Measurements from ENCODE around the gene PEG3. TPM values are rescaled to one million over a fixed set of nuclear protein-coding genes. Genes with fewer than 3 reads are reported as not detected.

PEG3 gene
- total RNA-seq, 1 donor from 2014 or later: not detected

DNA sequence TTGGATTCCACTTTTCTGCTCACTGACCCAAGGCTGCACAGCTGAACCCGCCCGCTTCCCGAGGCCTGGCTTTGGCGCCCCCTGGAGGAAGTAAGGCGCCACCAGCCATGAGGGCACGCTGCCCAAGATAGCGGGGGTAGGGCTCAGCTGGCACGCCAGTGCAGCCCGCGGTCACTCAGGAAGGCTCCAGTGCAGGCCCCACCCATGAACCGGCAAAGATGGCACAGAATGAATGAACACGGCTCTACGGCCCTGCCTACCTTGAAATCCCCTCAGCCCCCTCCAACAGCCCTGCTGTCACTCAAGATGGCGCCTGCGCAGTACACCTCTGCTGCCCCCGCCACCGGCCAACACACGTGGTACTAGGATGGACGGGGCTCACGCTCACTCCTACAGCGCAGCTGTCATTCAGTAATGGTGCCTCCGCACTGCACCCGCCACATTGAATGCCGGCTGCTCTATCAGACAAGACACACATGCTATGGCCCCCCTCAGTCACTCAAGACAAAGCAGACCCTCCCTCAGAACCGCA is 3.0 kb downstream of the PEG3 start:
- TF ChIP-seq, protein P1, sequence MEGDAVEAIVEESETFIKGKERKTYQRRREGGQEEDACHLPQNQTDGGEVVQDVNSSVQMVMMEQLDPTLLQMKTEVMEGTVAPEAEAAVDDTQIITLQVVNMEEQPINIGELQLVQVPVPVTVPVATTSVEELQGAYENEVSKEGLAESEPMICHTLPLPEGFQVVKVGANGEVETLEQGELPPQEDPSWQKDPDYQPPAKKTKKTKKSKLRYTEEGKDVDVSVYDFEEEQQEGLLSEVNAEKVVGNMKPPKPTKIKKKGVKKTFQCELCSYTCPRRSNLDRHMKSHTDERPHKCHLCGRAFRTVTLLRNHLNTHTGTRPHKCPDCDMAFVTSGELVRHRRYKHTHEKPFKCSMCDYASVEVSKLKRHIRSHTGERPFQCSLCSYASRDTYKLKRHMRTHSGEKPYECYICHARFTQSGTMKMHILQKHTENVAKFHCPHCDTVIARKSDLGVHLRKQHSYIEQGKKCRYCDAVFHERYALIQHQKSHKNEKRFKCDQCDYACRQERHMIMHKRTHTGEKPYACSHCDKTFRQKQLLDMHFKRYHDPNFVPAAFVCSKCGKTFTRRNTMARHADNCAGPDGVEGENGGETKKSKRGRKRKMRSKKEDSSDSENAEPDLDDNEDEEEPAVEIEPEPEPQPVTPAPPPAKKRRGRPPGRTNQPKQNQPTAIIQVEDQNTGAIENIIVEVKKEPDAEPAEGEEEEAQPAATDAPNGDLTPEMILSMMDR (conservative IDR thresholded peaks at IDR 0.05): no peak
- Mint-ChIP-seq H3K27ac (no peak overlapping the region), H3K36me3 (no peaks in the 10 kb centered on the region), H3K9me3 (peaks cover 22% of the 10 kb centered on the region), H3K4me3 (no peak overlapping the region), H3K4me1 (ENCODE audit: unreplicated experiment) (no peaks in the 10 kb centered on the region), H3K27me3 (no peaks in the 10 kb centered on the region)
- DNase-seq (ENCODE audit: extremely low spot score, unreplicated experiment): no peak

DNA sequence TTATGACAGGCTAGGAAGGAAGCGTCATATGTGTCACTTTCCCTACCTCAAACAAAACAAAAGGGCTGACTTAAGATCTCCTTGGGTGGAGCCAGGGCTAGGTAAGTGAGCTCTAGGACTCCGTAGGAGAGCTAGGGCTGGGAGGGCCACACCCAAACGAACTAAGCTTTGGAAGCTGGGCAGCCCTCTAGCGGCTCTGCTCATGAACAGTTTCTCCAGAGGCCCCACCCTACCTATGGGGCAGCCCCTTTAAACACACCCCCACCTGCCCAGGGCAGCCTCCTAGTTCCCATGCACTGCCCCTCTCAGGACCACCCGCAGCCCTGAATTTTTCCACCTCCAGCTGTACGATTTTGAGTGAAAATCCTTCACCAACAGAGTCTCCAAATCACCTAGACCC is 3.5 kb downstream of the PEG3 start:
- H3K27ac Mint-ChIP-seq: no peak overlapping the region
- H3K27me3 Mint-ChIP-seq: no peaks in the 10 kb centered on the region
- no peak for DNase-seq (ENCODE audit: extremely low spot score, unreplicated experiment)
- no peak overlapping the region for H3K4me3 Mint-ChIP-seq
- H3K4me1 Mint-ChIP-seq (ENCODE audit: unreplicated experiment): no peaks in the 10 kb centered on the region
- TF ChIP-seq, protein P1 (conservative IDR thresholded peaks at IDR 0.05): no peak
- H3K9me3 Mint-ChIP-seq: peaks cover 25% of the 10 kb centered on the region
- H3K36me3 Mint-ChIP-seq: no peaks in the 10 kb centered on the region

DNA sequence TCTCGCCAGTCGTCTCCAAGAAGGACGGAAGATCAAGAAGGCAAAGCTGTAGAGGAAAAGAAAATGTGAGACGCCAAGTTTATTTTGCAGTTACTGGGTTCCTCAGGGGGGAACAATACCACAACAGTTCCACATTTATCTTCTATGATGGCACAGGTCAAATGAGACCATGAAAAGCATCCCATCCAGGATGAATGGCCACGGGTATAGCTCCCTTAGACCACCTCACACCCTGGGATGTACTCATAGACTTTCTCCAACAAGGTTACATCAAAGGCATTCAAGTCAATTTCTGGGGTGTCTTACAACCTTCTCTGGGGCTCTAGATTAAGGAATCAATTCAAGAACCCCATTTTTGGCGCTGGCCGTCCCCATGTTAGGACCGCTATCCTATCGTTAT is 4.5 kb downstream of the PEG3 start:
- H3K4me1 Mint-ChIP-seq (ENCODE audit: unreplicated experiment): no peaks in the 10 kb centered on the region
- no peaks in the 10 kb centered on the region for H3K27me3 Mint-ChIP-seq
- H3K9me3 Mint-ChIP-seq: peaks cover 23% of the 10 kb centered on the region
- TF ChIP-seq, protein P1 (conservative IDR thresholded peaks at IDR 0.05): no peak
- H3K4me3 Mint-ChIP-seq: no peak overlapping the region
- H3K36me3 Mint-ChIP-seq: no peaks in the 10 kb centered on the region
- H3K27ac Mint-ChIP-seq: no peak overlapping the region
- DNase-seq (ENCODE audit: extremely low spot score, unreplicated experiment): no peak

DNA sequence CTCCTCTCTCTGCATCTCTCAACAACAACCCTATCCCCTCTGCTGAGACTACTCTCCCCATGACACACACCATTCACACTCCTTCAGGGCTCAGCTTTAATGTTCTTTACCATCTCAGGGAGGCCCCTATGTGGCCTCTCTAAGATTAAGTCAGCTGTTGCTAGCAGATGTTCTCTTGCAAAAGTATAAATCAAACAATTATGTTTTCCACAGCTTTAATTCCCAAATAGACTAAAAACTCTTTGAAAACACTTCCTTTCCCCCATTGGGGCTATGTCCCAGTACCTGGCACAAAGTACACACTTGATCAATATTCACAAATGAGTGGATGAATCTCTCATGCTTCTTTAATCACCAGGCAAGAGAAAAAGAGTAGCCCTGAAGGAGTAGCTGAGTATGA is 5.1 kb downstream of the PEG3 start:
- H3K4me3 Mint-ChIP-seq: no peak overlapping the region
- H3K9me3 Mint-ChIP-seq: peaks cover 21% of the 10 kb centered on the region
- no peak for DNase-seq (ENCODE audit: extremely low spot score, unreplicated experiment)
- H3K4me1 Mint-ChIP-seq (ENCODE audit: unreplicated experiment): no peaks in the 10 kb centered on the region
- H3K36me3 Mint-ChIP-seq: no peaks in the 10 kb centered on the region
- H3K27me3 Mint-ChIP-seq: no peaks in the 10 kb centered on the region
- TF ChIP-seq, protein P1 (conservative IDR thresholded peaks at IDR 0.05): no peak
- H3K27ac Mint-ChIP-seq: no peak overlapping the region

DNA sequence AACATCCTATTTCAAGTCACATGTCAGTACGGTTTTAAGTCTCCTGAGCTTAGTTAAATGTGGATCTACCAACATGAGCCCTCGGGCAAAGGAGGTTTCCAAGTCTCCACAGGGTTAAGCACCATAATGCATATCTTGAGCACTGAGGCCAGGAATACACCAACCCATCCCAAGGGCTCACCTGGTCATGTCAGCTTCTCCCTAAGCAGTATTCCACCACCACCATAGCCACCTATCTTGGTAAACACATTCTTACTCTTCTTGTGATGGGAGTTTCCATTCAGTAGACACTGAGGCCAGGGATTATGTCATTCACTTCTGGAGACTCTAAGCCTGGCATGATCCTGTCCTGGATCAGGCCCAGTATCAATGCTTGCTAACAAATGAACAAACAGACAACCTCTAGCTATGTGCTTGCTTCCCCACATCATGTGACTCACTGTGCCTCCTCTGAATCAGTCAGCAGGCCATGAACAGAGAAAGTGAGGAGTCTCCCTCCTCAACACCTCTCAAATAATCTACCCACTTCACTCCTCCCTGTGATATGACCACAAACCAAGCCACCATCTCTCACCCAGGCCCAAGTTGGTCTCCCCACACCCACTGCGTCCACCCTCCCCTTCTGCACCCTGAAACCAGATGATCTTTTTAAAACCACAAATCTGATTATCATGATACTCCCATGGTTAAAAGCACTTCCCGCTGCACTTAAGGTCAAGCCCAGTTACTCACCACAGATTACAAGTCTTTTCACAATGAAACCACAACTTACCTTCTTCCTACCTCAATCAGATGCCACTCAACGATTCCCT is 5.8 kb downstream of the PEG3 start:
- no peak for DNase-seq (ENCODE audit: extremely low spot score, unreplicated experiment)
- TF ChIP-seq, protein P1 (conservative IDR thresholded peaks at IDR 0.05): no peak
- Mint-ChIP-seq H3K36me3 (no peaks in the 10 kb centered on the region), H3K27ac (no peak overlapping the region), H3K4me3 (no peak overlapping the region), H3K9me3 (peaks cover 21% of the 10 kb centered on the region), H3K4me1 (ENCODE audit: unreplicated experiment) (no peaks in the 10 kb centered on the region), H3K27me3 (no peaks in the 10 kb centered on the region)
